GOT3 (cell line): ENCODE measurements around the gene STAT4.
A peak's percentile ranks its signal among the peaks of the same experiment; 100 is the strongest.

ENCODE experiments used
- DNase-seq: peaks from one replicate; lab custom pipeline; 2025; ENCODE audit warnings: mixed read lengths; lab: John Stamatoyannopoulos, UW

STAT4 gene, protein sequence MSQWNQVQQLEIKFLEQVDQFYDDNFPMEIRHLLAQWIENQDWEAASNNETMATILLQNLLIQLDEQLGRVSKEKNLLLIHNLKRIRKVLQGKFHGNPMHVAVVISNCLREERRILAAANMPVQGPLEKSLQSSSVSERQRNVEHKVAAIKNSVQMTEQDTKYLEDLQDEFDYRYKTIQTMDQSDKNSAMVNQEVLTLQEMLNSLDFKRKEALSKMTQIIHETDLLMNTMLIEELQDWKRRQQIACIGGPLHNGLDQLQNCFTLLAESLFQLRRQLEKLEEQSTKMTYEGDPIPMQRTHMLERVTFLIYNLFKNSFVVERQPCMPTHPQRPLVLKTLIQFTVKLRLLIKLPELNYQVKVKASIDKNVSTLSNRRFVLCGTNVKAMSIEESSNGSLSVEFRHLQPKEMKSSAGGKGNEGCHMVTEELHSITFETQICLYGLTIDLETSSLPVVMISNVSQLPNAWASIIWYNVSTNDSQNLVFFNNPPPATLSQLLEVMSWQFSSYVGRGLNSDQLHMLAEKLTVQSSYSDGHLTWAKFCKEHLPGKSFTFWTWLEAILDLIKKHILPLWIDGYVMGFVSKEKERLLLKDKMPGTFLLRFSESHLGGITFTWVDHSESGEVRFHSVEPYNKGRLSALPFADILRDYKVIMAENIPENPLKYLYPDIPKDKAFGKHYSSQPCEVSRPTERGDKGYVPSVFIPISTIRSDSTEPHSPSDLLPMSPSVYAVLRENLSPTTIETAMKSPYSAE

DNA sequence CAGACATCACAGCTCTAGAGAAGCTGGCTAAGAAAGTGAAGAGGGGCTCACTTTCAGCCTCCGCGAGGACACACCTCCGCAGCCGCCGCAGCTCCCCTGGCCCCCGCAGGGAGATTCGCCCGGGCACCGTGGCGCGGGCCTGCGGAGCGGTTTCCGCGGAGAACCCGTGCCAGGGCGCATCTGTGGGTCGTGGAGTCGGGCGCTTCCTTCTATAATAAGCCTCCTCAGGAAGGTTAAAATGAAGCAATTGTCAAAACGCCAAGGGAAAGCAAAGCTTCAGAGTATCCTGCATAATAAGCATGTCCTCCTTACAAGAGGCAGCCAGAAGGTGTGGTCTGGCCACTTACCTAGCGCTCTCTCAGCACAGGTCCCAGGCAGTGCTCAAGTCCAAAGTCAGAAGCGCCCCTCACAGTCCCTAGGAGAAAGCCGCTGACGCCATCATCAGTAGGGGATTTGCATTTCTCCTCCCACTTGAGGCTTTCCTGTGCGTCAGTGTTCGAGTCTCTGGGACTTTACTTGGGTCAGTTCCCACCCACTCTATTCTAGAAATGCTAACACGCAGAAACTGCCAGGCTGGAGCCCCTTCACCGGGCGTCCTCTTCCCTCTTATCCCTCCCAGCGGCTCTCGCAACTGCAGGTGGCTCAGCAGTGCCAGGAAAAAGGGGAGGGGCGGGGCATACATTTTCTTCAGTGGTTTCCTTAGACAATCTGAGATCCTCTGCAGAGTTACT is at the start of gene STAT4:
STAT4 (minus strand) TSS at position 395 of the 731 bp plus-strand sequence. CDS start 2,791 bp downstream, outside the sequence.
- DNase-seq, result no peak

DNA sequence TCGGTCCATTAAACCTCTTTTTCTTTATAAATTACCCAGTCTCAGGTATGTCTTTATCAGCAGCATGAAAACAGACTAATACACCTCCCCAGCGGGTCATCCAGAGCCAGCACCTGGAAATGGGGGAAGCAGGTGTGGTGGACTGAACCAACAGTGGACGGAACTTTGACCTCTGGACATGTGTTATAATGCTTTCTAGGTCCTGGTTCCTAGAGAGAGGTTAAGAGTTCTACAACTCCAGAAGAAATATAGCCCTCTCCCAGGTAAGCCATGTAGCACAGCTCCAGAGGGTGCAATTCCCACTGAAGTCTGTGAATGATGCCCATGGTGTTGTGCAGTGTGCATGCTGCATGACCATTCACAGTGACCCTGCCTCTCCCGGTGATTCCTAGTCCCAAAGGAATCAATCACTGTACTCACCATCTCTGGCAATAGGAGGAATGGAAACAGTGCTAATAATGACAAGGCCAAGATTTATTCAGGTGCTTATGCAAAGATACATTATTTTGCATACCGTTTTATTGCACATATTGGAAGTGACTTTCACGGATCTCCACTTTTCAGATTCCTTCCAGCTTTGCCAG is 49.2 kb upstream of the STAT4 start:
- no peak for DNase-seq

DNA sequence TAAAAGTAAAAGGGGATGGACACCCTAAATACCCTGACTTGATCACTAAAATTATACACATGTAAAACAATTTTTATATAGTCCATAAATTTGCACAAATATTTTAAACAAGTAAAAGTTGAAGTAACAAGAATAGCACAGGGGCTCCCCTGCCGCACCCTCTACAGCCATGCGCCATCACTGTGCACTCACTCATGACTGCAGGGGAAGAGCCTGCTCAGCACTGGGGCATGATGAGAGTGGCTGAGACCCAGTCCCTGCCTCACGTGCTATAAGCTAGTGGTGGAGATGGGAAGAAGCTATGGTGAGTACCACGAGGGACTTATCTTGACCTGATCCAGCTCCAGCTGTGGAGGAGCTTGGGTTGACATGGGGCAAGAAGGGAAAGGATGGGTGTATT is 47.5 kb upstream of the STAT4 start:
- DNase-seq, result no peak

- no peak for DNase-seq
Observed at GRCh38 chr2:191197096-191197495, 46.3 kb upstream of the STAT4 start.

GRCh38 chr2:191195021-191195420 is 44.2 kb upstream of the STAT4 start:
- no peak for DNase-seq

DNA sequence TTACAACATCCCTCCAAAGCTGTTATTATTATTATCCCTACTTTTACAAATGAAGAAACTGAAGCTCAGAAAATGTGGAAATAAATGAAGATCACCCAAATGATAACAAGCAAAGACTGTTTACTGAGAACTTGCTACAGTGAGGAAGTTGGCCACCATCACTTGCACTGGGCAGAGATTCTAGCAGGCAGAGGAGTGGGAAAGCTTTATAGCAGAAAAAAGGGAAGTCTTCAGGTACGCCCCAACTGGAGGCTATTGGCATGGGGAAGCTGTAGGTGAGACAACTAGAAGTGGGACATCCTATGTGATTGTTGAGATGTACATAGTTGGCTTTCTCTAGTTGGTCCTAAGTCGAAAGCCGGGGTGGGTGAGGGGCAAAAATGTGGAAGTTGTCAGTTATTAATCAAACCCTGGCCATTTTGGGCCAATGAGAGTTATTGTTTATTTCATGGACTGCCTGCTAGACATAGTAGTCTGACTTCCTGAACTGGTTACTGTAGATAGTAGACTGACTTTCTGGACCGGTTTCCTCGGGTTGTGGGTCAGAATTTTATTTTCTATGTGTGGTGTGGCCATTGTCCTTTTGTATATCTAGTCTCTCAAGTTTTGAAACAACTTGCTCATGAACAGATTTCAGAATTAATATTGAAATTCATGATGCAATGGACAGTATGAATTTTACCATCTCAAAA is 40.2 kb upstream of the STAT4 start:
- DNase-seq, result no peak

DNA sequence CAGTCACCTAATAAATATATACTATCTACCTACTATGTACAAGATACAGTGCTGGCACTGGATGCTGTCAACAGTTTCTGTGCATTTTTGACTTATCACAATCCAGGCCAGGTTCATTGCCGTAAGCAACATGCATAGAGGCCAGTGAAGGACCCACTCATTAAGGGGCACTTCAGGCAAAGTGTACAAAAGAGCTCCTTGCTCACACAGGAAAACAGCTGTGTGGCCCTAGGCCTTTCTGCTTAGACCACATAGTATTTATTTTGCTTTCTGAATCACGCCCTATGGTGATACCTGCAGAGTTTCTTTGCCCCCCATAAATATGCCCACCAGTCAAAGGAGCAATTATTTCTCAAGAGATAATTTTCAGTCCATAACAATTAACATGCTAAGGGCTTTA is 39.6 kb upstream of the STAT4 start:
- DNase-seq, result no peak

- DNase-seq, result no peak
Observed at GRCh38 chr2:191189112-191189635, 38.4 kb upstream of the STAT4 start.

DNA sequence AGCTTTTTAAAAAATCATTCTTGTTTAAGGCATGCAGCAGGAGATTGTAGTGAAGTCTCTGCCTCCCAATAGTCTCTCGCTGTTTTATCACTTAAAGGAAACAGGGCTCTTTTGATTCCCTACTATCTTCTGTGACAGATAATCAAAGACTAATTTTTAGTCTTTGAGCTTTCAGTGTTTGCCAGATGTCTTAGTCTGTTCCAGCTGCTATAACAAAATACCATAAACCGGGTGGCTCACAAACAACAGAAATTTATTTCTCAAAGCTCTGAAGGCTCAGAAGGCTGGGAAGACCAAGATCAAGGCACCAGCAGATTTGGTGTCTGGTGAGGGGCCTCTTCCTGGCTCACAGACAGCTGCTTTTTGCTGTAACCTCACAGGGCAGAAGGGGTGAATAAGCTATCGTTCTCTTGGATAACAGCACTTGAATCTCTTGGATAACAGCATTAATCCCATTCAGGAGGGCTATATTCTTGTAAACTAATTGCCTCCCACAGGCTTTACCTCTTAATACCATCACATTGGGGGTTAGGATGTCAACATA is 37.8 kb upstream of the STAT4 start:
- DNase-seq, result no peak

GRCh38 chr2:191187105-191187829 is 36.5 kb upstream of the STAT4 start:
- DNase-seq, result no peak

GRCh38 chr2:191184457-191184856 is 33.7 kb upstream of the STAT4 start:
- DNase-seq, result no peak

- no peak for DNase-seq
Observed at GRCh38 chr2:191183516-191183915, 32.7 kb upstream of the STAT4 start.

GRCh38 chr2:191183081-191183480 is 32.3 kb upstream of the STAT4 start:
- DNase-seq, result no peak

GRCh38 chr2:191180713-191181112 is 29.9 kb upstream of the STAT4 start:
- no peak for DNase-seq

GRCh38 chr2:191180276-191180675 is 29.5 kb upstream of the STAT4 start:
- DNase-seq, result no peak

GRCh38 chr2:191178806-191179514 is 28.2 kb upstream of the STAT4 start:
- DNase-seq, result peak; percentile 60

GRCh38 chr2:191177751-191178736 is 27.2 kb upstream of the STAT4 start:
- no peak for DNase-seq

GRCh38 chr2:191176801-191177438 is 26.1 kb upstream of the STAT4 start:
- DNase-seq, result no peak
